HL-60 (cell line): ENCODE data around the gene DCAF7.

Experiments used
- CTCF ChIP-seq: IDR thresholded peaks from one replicate; pipeline ENCODE4 v1.5.1; 2011; ENCODE audit warnings: low read length, control low read depth, inconsistent platforms; ENCODE audit not compliant: insufficient read depth
- GABPA ChIP-seq: IDR thresholded peaks from 2 replicates; pipeline ENCODE4 v1.6.1; 2012; ENCODE audit warnings: low read depth
- POLR2AphosphoS5 ChIP-seq: IDR thresholded peaks from 2 replicates; pipeline ENCODE4 v1.6.1; 2012; ENCODE audit warnings: low read depth
- REST ChIP-seq: IDR thresholded peaks from 2 replicates; pipeline ENCODE4 v1.6.1; 2012; ENCODE audit warnings: low read depth; ENCODE audit not compliant: insufficient replicate concordance
- SPI1 ChIP-seq: IDR thresholded peaks from 2 replicates; pipeline ENCODE4 v1.6.1; 2012; ENCODE audit warnings: low read depth, mild to moderate bottlenecking, borderline replicate concordance

GRCh38 chr17:63634163-63634562 lies 83.9 kb downstream of the DCAF7 start:
- TF ChIP-seq CTCF (no peak), GABPA (no peak), REST (no peak), POLR2AphosphoS5 (no peak), SPI1 (no peak)
